Measurements from ENCODE around the gene PRRX2.

The PRRX2 gene

DNA sequence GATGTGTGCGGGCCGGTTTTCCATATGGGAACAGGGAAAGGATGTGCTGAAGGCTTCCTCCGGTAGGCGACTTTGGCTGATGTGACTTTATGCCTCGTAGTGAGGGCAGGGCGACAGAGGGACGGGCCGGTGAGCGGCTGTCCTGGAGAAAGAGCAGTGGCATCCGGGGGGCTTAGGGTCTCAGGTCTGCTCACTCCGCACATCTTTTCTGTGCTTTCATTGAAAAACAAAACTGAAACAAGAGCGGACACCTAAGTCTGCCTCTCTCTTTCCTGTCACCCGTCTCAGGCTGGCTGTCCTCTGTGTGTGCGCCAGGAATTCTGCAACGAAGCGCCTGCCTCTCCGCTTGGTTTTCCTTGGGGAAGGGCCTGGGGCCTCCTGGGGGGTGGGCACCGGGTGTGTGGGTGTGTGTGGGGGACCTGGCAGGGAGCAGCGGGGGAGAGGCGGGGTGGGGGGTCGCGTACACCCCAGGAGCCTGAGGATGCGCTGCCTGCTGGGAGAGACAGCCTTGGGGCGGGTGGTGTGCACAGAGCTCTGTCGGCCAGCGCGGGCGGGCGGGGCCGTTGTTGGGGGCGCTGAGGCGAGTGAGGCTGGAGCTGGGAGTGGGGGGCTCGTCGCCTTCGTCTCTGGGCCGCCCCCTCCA is 580 bp upstream of the PRRX2 start:
- Histone ChIP-seq H3K4me3 (ENCODE audit: control insufficient read depth in 1 of 7, extremely low read depth in 1 of 7, insufficient read depth in 4 of 7, low read depth in 2 of 7, low read length in 6 of 7) (peak overlapping the region in 4 of 7 experiments; percentile 20 to 71 (median 42)), H3K36me3 (ENCODE audit: control insufficient read depth in 4 of 4, insufficient read depth in 4 of 4, low read length in 3 of 4) (no peaks in the 10 kb centered on the region), H3K9me3 (ENCODE audit: control extremely low read depth in 1 of 5, control insufficient read depth in 4 of 5, insufficient read depth in 2 of 5, low read depth in 1 of 5, low read length in 4 of 5) (no peaks in the 10 kb centered on the region), H3K27me3 (replicated peaks in 2 of 5; ENCODE audit: control insufficient read depth in 4 of 5, insufficient read depth in 5 of 5, low read length in 4 of 5) (peaks cover 0 to 77% (median 19%) of the 10 kb centered on the region in 5 experiments), H3K4me1 (ENCODE audit: control extremely low read depth in 1 of 4, control insufficient read depth in 4 of 4, insufficient read depth in 4 of 4, low read length in 3 of 4) (peaks cover 0 to 11% (median 6%) of the 10 kb centered on the region in 4 experiments), H3K27ac (ENCODE audit: insufficient read depth in 1 of 2, low read depth in 1 of 2, low read length in 2 of 2, poor library complexity in 1 of 2, severe bottlenecking in 2 of 2) (no peak overlapping the region)
- ChIA-PET CTCF (interaction anchor here (1.0 kb wide), 1 partner anchor 32 kb away, joined by 3 read pairs; no protein-coding TSS in a partner anchor), POLR2A (interaction anchor here (0.7 kb wide), 1 partner anchor 14 kb away, joined by 3 read pairs; no protein-coding TSS in a partner anchor)
- WGBS (ENCODE audit: insufficient coverage): 12% methylated on average over 23 of the region's 36 CpGs
- peak in 2 of 3 donors; percentile 28 to 46 for DNase-seq

DNA sequence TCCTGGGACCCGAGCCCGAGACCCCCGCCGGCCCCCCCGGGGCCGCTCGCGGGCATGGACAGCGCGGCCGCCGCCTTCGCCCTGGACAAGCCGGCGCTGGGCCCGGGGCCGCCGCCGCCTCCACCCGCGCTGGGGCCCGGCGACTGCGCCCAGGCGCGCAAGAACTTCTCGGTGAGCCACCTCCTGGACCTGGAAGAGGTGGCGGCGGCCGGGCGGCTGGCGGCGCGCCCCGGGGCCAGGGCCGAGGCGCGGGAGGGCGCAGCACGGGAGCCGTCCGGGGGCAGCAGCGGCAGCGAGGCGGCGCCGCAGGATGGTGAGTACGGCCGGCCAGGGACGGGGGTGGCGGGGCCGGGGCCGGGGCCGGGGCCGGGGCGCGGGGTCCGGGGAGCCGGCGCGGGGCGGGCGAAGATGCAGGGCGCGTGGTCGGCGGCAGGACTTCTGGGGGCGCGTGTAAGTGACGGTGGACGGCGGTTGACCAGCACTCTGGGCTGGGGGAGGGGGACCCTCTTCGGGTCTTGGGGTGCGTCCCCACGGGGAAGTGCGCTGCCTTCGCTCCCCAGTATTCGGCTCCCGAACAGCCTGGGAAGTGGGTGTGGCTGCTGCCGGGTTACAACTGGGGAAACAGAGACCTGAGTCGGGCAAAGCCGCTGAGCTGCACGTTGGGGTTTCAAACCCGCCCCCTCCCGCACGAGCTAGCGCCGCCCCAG is 520 bp downstream of the PRRX2 start:
- ChIA-PET CTCF (no interaction called here), POLR2A (interaction anchor here (0.7 kb wide), 1 partner anchor 13 kb away, joined by 3 read pairs; no protein-coding TSS in a partner anchor)
- Histone ChIP-seq H3K36me3 (ENCODE audit: control insufficient read depth in 4 of 4, insufficient read depth in 4 of 4, low read length in 3 of 4) (no peaks in the 10 kb centered on the region), H3K27me3 (replicated peaks in 2 of 5; ENCODE audit: control insufficient read depth in 4 of 5, insufficient read depth in 5 of 5, low read length in 4 of 5) (peaks cover 0 to 73% (median 18%) of the 10 kb centered on the region in 5 experiments), H3K9me3 (ENCODE audit: control extremely low read depth in 1 of 5, control insufficient read depth in 4 of 5, insufficient read depth in 2 of 5, low read depth in 1 of 5, low read length in 4 of 5) (no peaks in the 10 kb centered on the region), H3K4me1 (ENCODE audit: control extremely low read depth in 1 of 4, control insufficient read depth in 4 of 4, insufficient read depth in 4 of 4, low read length in 3 of 4) (peaks cover 0 to 11% (median 6%) of the 10 kb centered on the region in 4 experiments), H3K4me3 (ENCODE audit: control insufficient read depth in 1 of 7, extremely low read depth in 1 of 7, insufficient read depth in 4 of 7, low read depth in 2 of 7, low read length in 6 of 7) (peak overlapping the region in 3 of 7 experiments; percentile 33 to 71 (median 50)), H3K27ac (ENCODE audit: insufficient read depth in 1 of 2, low read depth in 1 of 2, low read length in 2 of 2, poor library complexity in 1 of 2, severe bottlenecking in 2 of 2) (no peak overlapping the region)
- WGBS (ENCODE audit: insufficient coverage): 4% methylated on average over 60 of the region's 88 CpGs
- peak in 1 of 3 donors; percentile 13 for DNase-seq

DNA sequence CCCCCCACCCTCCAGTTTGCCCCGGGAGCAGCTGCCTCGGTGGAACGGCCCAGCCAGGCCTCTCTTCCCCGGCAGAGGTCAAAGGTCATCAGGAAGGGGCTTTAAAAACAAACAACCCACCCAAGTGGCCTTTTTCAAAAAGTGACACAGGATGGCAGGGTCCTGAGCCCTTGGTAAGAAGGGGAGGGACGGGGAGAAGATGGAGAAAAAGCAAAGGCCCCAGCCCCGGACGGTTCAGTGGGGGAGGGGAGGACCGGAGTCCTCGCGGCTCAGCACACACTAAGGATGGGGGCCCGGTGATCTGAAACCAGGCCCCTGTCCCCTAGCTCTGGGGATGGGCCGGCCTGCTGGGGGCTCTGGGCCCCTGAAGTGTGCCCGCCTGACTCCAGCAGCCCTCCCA is 1.1 kb downstream of the PRRX2 start:
- CTCF ChIA-PET: no interaction called here
- Histone ChIP-seq H3K4me1 (ENCODE audit: control extremely low read depth in 1 of 4, control insufficient read depth in 4 of 4, insufficient read depth in 4 of 4, low read length in 3 of 4) (peaks cover 0 to 12% (median 6%) of the 10 kb centered on the region in 4 experiments), H3K27ac (ENCODE audit: insufficient read depth in 1 of 2, low read depth in 1 of 2, low read length in 2 of 2, poor library complexity in 1 of 2, severe bottlenecking in 2 of 2) (no peak overlapping the region), H3K4me3 (ENCODE audit: control insufficient read depth in 1 of 7, extremely low read depth in 1 of 7, insufficient read depth in 4 of 7, low read depth in 2 of 7, low read length in 6 of 7) (no peak overlapping the region), H3K27me3 (replicated peaks in 2 of 5; ENCODE audit: control insufficient read depth in 4 of 5, insufficient read depth in 5 of 5, low read length in 4 of 5) (peaks cover 0 to 68% (median 19%) of the 10 kb centered on the region in 5 experiments), H3K9me3 (ENCODE audit: control extremely low read depth in 1 of 5, control insufficient read depth in 4 of 5, insufficient read depth in 2 of 5, low read depth in 1 of 5, low read length in 4 of 5) (no peaks in the 10 kb centered on the region), H3K36me3 (ENCODE audit: control insufficient read depth in 4 of 4, insufficient read depth in 4 of 4, low read length in 3 of 4) (no peaks in the 10 kb centered on the region)
- POLR2A ChIA-PET: no interaction called here
- 54% methylated on average over 9 of the region's 13 CpGs for WGBS (ENCODE audit: insufficient coverage)
- no peak for DNase-seq

DNA sequence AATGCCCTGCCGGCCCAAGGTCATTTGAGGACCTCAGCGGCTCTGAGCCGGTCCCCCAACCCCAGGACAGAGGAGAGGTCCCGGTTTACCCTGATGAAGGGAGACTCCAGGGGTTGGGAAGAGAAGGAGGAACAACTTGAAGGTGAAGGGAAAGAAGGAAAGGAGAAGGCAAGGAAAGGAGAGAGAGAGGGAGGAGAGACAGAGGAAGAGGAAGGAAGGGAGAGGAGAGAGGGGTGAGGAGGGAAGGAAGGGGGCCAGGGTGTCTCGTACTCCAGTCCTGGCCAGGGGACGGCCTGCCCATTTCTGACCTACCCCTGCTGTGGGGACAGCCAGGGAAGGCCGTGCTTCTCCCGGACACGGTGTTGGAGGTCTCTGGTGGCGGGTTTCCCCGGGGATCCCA is 1.9 kb downstream of the PRRX2 start:
- 90% methylated on average over 9 of the region's 11 CpGs for WGBS (ENCODE audit: insufficient coverage)
- no peaks in the 10 kb centered on the region for H3K9me3 ChIP-seq (ENCODE audit: control extremely low read depth in 1 of 5, control insufficient read depth in 4 of 5, insufficient read depth in 2 of 5, low read depth in 1 of 5, low read length in 4 of 5)
- ChIA-PET CTCF (no interaction called here), POLR2A (interaction anchor here (0.5 kb wide), 1 partner anchor 75 kb away, joined by 3 read pairs; no protein-coding TSS in a partner anchor)
- H3K36me3 ChIP-seq (ENCODE audit: control insufficient read depth in 4 of 4, insufficient read depth in 4 of 4, low read length in 3 of 4): no peaks in the 10 kb centered on the region
- no peak overlapping the region for H3K4me3 ChIP-seq (ENCODE audit: control insufficient read depth in 1 of 7, extremely low read depth in 1 of 7, insufficient read depth in 4 of 7, low read depth in 2 of 7, low read length in 6 of 7)
- no peak overlapping the region for H3K27ac ChIP-seq (ENCODE audit: insufficient read depth in 1 of 2, low read depth in 1 of 2, low read length in 2 of 2, poor library complexity in 1 of 2, severe bottlenecking in 2 of 2)
- peaks cover 0 to 15% (median 6%) of the 10 kb centered on the region in 4 experiments for H3K4me1 ChIP-seq (ENCODE audit: control extremely low read depth in 1 of 4, control insufficient read depth in 4 of 4, insufficient read depth in 4 of 4, low read length in 3 of 4)
- peaks cover 0 to 67% (median 19%) of the 10 kb centered on the region in 5 experiments for H3K27me3 ChIP-seq (replicated peaks in 2 of 5; ENCODE audit: control insufficient read depth in 4 of 5, insufficient read depth in 5 of 5, low read length in 4 of 5)
- no peak for DNase-seq

DNA sequence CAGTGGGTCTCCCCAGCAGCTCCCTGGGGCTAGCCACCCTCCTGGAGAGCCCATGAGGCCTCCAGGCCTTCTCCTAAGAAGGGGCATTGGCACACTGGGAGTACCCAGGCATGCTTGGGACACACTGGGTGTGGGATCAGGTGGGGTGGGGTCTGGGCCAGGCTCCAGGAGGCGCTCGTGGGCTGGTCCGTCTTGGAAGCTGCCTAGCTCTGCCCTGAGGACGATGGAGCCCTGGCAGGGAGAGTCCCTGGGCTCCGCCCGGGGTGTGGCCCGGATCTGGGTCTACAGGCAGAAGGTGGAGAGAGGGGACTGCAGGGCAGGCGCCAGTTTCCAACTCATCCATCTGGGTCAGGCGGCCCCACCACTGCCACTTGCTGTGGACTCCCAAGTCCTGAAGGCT is 2.4 kb downstream of the PRRX2 start:
- H3K9me3 ChIP-seq (ENCODE audit: control extremely low read depth in 1 of 5, control insufficient read depth in 4 of 5, insufficient read depth in 2 of 5, low read depth in 1 of 5, low read length in 4 of 5): no peaks in the 10 kb centered on the region
- no peak for DNase-seq
- ChIA-PET POLR2A (interaction anchor here (0.5 kb wide), 1 partner anchor 75 kb away, joined by 3 read pairs; no protein-coding TSS in a partner anchor), CTCF (no interaction called here)
- H3K36me3 ChIP-seq (ENCODE audit: control insufficient read depth in 4 of 4, insufficient read depth in 4 of 4, low read length in 3 of 4): no peaks in the 10 kb centered on the region
- H3K27me3 ChIP-seq (replicated peaks in 2 of 5; ENCODE audit: control insufficient read depth in 4 of 5, insufficient read depth in 5 of 5, low read length in 4 of 5): peaks cover 0 to 62% (median 16%) of the 10 kb centered on the region in 5 experiments
- peaks cover 0 to 15% (median 6%) of the 10 kb centered on the region in 4 experiments for H3K4me1 ChIP-seq (ENCODE audit: control extremely low read depth in 1 of 4, control insufficient read depth in 4 of 4, insufficient read depth in 4 of 4, low read length in 3 of 4)
- WGBS (ENCODE audit: insufficient coverage): 98% methylated on average over 8 of the region's 9 CpGs
- H3K4me3 ChIP-seq (ENCODE audit: control insufficient read depth in 1 of 7, extremely low read depth in 1 of 7, insufficient read depth in 4 of 7, low read depth in 2 of 7, low read length in 6 of 7): no peak overlapping the region
- H3K27ac ChIP-seq (ENCODE audit: insufficient read depth in 1 of 2, low read depth in 1 of 2, low read length in 2 of 2, poor library complexity in 1 of 2, severe bottlenecking in 2 of 2): no peak overlapping the region

DNA sequence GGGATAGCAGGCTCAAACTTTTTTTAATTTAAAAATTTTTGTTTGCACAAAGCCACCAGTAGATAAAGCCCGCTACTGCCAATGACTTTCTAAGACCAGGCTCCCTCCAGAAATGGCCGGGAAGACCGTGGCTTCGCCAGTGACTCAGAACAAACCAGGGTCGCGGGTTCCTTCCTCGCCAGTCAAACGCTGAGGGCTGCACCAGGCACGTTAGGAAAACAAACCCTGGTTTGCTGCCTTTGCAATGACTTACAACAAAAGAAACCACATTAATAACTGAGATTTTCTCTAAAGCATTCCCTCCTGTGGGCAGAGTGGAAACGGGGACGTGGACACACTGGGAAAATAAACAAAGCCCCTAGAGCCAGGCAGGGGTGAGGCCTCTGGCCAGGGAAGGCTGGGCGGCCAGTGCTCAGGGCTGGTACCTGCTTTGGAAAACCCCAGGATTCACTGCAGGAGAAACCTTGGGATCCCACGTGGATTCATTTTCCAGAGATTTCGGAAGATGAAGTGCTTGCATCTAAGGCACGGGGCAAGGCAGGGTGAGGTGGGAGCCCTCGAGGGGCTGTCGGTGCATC is 3.8 kb downstream of the PRRX2 start:
- no peaks in the 10 kb centered on the region for H3K36me3 ChIP-seq (ENCODE audit: control insufficient read depth in 4 of 4, insufficient read depth in 4 of 4, low read length in 3 of 4)
- H3K9me3 ChIP-seq (ENCODE audit: control extremely low read depth in 1 of 5, control insufficient read depth in 4 of 5, insufficient read depth in 2 of 5, low read depth in 1 of 5, low read length in 4 of 5): no peaks in the 10 kb centered on the region
- peak; percentile 13 to 54 (median 53) for DNase-seq
- no peak overlapping the region for H3K4me3 ChIP-seq (ENCODE audit: control insufficient read depth in 1 of 7, extremely low read depth in 1 of 7, insufficient read depth in 4 of 7, low read depth in 2 of 7, low read length in 6 of 7)
- H3K27ac ChIP-seq (ENCODE audit: insufficient read depth in 1 of 2, low read depth in 1 of 2, low read length in 2 of 2, poor library complexity in 1 of 2, severe bottlenecking in 2 of 2): no peak overlapping the region
- ChIA-PET POLR2A (no interaction called here), CTCF (no interaction called here)
- peaks cover 0 to 15% (median 6%) of the 10 kb centered on the region in 4 experiments for H3K4me1 ChIP-seq (ENCODE audit: control extremely low read depth in 1 of 4, control insufficient read depth in 4 of 4, insufficient read depth in 4 of 4, low read length in 3 of 4)
- 52% methylated on average over 17 of the region's 17 CpGs for WGBS (ENCODE audit: insufficient coverage)
- peaks cover 0 to 57% (median 17%) of the 10 kb centered on the region in 5 experiments for H3K27me3 ChIP-seq (replicated peaks in 2 of 5; ENCODE audit: control insufficient read depth in 4 of 5, insufficient read depth in 5 of 5, low read length in 4 of 5)

Measured in common myeloid progenitor, CD34-positive (primary cell).